WI38 (cell line): ENCODE data around the gene ZBTB38.

Experiments
- H3K4me3 ChIP-seq: 2 replicates; pipeline ENCODE4 v1.5.1; 2011; ENCODE audit warnings: low read depth, mild to moderate bottlenecking, control low read depth, low read length
- CTCF ChIP-seq: IDR thresholded peaks from 2 replicates; pipeline ENCODE4 v1.5.1; 2012; ENCODE audit warnings: low read depth, mild to moderate bottlenecking, control low read depth, low read length

The ZBTB38 gene

GRCh38 chr3:141368925-141369794 lies 856 bp downstream of the ZBTB38 start:
- no peak for TF ChIP-seq CTCF
- H3K4me3 ChIP-seq = peak overlapping the region; percentile 57

GRCh38 chr3:141370065-141370533 lies 1.8 kb downstream of the ZBTB38 start:
- no peak for TF ChIP-seq CTCF
- peak overlapping the region; percentile 57 for H3K4me3 ChIP-seq

DNA sequence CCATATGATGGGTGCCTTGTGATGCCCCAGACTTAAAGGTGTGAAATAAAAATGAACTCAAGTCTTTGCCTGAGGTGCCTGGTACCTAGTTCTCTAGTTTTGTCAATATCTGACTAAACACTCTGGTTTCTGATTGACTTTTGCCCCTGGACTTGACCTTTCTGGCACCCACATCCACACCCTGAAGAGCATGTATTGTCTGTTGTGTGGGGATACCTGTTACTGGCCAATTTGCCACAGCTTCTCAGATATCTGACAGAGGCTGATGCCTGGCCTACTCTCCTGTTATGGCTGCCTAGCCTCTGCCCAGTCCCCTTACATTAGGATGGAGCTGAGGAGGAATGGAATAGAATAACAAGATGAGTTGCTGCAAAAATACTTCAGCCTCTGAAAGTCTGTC lies 3.6 kb downstream of the ZBTB38 start:
- no peak overlapping the region for H3K4me3 ChIP-seq
- no peak for TF ChIP-seq CTCF

GRCh38 chr3:141372656-141373055 lies 4.4 kb downstream of the ZBTB38 start:
- no peak for TF ChIP-seq CTCF
- H3K4me3 ChIP-seq = no peak overlapping the region

GRCh38 chr3:141373232-141373631 lies 4.9 kb downstream of the ZBTB38 start:
- H3K4me3 ChIP-seq = no peak overlapping the region
- no peak for TF ChIP-seq CTCF

- no peak for TF ChIP-seq CTCF
- no peak overlapping the region for H3K4me3 ChIP-seq
These were observed 5.6 kb downstream of the ZBTB38 start for GRCh38 chr3:141373768-141374526.
